HG03066 (cell line): ENCODE measurements around the gene TRIM77.
"Not testable (repeated sequence)": the region's sequence is repeated elsewhere in the genome, so short reads cannot be mapped to it uniquely, and the experiment has no call there.

Experiments
- ATAC-seq: cut with Tn5 transposase; IDR thresholded peaks from one replicate; pipeline ENCODE4 v1.9.1; 2021; ENCODE audit warnings: low read depth; ENCODE audit not compliant: unreplicated experiment

The TRIM77 gene, protein sequence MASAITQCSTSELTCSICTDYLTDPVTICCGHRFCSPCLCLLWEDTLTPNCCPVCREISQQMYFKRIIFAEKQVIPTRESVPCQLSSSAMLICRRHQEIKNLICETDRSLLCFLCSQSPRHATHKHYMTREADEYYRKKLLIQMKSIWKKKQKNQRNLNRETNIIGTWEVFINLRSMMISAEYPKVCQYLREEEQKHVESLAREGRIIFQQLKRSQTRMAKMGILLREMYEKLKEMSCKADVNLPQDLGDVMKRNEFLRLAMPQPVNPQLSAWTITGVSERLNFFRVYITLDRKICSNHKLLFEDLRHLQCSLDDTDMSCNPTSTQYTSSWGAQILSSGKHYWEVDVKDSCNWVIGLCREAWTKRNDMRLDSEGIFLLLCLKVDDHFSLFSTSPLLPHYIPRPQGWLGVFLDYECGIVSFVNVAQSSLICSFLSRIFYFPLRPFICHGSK

DNA sequence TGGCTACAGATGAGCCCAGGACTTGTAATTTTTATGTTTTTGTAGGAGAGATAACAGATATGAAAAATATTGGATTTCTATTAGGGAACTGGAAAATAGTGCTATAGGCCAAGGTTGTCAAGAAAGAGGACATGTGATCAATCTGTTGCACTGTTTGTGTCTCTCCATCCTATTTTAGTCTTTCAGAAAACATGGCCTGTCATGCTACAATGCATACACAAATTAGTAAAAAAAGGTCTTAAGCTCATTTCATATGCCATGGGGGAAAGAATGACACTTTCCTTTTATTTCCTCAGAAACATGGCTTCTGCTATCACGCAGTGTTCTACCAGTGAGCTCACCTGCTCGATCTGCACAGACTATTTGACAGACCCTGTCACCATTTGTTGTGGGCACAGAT is at the start of gene TRIM77:
TRIM77 (plus strand) TSS at position 301 of the 400 bp plus-strand sequence; CDS start at position 301, 0 bp downstream.
- ATAC-seq, result not testable (repeated sequence)

DNA sequence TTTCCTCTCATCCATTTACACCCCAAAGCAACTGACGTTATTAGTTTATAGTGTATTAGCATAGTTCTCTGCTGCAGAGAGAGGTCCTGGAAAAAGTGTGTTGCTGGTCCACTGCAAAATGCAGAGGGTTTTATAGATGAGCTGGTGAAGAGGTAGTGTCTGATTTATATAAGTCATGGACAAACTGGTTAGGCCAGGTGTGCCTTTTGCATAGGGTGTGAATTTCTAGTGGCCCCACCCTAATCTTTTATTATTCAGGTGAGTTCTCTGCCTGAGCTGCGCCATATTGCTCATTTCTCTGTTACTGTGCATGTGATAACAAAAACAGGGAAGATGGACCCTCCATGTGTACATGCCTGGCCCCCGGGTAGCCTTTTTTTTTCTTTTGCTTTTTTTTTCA is 43.1 kb upstream of the TRIM77 start:
- no peak for ATAC-seq

DNA sequence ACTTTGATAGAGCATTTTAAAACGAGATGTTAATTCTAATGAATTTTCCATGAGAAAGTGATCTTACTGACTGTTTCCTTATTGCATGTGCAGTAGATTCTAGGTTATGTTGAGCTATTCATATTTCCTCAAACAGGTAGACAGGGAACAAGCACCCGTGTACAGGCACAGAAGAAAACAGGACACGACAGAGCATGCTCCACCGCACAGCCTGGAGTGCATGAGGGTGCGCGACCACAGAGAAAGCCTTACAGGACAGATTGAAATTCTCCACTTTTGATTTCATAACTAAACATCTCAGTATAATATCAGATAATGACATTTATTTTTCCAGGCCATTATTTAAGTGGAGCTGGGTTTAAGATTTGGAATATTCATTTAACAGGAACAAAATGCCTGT is 41.9 kb upstream of the TRIM77 start:
- not testable (repeated sequence) for ATAC-seq

DNA sequence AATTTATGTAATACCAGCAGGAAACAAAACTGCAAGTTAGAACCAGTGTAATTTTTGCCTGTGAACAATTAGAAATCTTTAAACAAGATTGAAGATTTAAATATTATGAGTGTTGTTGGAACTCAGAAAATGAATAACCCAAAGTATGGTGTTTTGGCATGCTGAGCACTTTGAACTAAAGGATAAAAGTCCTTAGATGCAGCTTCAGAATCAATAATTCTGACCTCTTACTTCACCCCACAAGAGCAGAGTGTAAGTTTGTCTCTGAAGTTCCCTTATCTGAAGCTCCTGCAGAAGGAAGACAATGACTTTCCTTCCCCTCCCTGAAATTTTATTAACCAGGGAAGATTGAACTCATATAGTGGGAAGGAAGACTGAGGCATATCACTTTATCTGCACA is 40.5 kb upstream of the TRIM77 start:
- ATAC-seq, result not testable (repeated sequence)

DNA sequence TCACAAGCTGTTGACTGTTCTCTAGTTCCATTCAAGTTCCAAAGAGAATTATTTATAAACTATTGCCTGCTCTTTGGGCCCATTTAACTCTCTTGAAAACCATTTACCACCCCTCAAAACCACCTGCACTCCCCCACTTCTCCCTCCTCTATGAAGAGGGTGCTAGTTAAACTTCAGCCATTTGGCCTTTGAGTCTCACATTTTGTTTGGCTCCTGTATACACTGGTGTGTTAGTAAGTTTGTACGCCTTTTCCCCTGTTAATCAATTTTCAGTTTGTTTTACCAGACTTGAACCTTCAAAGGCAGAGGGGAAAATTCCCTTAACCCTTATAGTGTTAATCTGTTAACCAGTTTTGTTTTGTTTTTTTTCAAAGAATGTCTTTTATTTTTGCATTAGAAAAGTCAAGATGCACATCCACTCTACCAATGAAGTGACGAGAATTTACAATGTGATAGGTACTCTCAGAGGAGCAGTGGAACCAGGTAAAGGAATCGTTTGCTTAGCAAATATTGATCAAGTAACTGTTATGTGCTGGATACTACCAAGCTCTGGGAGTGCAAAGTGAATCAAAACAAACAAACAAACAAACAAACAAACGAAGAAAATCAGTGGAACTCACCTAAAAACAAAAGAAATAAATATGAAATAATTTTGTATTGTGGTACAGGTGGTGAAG is 40.0 kb upstream of the TRIM77 start:
- ATAC-seq, result not testable (repeated sequence)

DNA sequence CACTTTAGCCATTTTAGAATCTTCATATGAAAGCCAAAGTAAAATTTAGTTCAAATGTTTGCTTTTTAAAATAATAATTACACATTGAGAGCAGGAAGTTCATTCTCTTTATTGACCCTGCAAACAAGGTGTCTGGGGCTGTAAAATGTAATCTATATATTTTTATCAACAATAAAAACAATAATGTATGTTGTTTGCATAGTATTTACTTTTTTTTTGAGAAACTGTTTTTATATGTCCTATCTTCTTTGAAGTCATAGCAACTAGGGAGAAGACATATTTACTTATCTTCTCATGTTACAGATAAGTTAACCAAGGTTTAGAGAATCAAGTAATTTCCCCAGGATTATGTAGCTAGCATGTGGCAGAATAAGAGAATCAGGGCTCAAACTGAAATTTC is 37.6 kb upstream of the TRIM77 start:
- ATAC-seq, result not testable (repeated sequence)

DNA sequence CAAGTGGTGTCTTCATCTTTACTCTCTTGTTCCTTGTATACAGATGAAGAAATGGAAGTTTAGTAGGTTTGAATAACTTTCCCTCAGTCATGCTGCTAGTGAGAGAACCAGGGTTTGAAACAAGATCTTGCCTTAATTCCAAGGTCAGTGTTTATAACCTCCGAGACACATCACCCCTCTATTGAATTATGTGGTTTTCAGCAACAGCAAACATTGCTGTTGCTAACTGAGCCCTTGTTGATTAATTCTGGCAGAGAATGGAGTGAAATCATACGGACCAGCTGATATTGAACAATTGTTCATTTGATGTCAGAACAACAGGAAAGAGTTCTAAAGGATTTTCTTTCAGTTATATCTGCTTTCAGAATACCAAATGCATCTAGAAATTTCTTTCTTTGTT is 36.7 kb upstream of the TRIM77 start:
- ATAC-seq, result not testable (repeated sequence)

DNA sequence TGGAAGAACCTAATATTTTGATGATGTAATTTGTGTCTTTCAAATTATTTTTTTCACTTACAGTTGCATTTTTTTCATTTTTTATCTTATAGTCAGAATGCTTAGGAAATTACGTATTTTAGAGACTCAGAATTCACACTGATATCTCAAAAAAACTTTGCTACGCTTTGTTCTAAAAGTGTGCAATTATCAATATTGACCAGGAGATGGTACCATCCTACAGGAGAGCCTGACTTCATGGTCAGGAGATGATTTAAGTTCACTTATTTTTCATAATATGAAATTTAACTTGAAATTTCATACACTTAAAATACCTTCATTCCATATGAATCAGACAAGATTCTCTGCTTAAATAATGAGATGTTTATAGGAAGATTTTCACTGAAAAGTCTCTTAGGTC is 34.7 kb upstream of the TRIM77 start:
- not testable (repeated sequence) for ATAC-seq

DNA sequence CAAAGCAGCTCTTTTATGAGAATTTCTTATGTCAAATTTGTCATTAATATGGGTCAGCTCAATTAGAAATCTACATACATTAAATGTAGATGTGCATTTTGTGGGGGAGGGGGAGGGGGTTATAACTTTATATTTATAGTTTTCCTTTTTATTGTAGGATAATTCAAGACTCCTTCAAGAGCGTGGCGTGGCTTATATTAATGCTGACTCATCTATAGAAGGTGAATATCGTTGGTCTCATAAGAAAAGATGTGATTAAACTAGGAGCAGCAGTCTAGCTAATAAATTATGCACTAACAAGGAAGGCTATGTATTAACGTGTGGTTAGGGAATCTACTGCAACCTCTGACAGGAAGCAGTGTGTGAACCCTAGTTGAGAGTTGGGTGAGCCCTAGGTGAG is 34.2 kb upstream of the TRIM77 start:
- not testable (repeated sequence) for ATAC-seq

DNA sequence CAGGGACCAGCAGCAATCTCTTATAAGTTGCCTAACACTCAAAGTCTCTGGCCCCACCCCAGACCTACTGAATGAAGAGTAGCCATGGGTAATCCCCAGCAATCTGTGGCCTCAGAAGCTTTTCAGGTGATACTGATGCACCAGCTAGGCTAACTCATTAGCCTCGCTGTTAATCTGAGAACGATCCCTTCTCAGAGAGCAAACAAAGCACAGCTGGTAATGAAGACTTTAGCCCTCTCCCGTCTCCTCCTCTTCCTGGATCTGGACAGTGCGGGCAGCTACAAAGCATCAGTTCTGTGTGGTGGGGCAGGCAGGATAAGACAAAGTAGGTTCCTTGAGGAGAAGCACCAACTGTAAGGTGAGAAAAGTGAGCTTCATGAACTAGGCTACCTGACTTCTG is 3.0 kb upstream of the TRIM77 start:
- ATAC-seq, result not testable (repeated sequence)

DNA sequence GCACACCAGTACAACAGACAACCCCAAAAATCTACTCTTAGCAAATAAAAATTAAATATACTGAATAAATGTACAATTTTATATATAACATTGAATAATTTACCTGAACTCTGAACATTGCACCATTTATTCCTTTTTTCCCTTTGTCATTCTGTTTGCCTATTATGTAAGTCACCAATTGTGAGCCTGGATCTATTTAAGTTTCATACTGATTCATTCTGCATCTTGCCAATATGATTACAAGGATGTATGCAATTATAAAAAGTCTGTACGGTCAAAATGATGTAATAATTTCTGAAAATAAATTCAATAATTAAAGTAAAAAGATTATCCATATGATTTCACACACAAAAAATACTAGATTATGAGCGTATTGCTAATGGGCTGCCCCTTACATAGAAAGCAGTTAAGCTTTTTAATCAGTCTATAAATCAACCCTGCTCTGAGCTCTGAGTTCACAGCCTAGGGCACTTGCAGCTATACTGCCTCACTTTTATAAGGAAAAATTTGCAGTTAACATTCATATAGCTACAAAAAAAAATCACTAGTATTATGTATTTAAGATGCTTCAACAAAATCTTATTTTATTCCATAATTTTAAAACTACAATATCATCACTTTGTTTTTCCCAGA is 14.9 kb downstream of the TRIM77 start:
- not testable (repeated sequence) for ATAC-seq

DNA sequence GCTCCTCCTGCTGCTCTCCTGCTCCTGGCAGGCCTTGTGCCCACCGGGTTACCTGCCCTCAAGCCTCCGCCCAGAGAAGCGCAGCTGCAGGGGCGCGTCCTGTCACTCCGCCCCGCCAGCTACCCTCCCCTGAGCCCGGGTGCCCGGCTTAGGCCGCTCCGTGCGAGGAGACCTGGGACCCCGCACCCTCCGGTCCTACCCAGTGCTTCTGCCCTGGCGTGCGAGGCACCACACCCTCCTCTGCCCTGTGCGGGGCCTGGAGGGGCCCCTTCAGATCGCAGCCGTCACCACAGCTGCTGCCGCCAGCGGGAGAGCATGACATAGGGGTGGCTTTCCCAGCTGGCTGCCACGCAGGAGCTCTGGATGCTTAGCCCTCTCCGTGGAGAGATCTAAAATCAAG is 20.1 kb downstream of the TRIM77 start:
- ATAC-seq, result not testable (repeated sequence)

DNA sequence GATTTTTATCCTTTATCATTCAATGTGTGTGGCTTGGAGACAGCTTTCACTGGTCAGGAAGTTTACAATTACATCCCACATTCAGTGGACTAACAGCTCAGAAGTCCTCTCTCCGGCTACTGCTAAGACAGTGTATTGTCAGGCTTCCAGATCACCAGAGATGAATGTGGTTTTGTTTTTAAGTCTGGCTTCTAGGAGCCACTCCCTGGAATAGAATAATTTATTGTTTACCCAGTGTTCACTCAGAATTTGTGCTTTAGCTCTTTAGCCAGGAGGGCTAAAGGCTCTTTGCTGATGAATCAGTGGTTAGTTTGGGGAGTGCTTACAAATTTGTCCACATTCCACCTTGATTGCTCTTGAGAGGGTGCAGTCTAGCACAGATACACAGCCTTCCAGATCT is 26.5 kb downstream of the TRIM77 start:
- no peak for ATAC-seq

DNA sequence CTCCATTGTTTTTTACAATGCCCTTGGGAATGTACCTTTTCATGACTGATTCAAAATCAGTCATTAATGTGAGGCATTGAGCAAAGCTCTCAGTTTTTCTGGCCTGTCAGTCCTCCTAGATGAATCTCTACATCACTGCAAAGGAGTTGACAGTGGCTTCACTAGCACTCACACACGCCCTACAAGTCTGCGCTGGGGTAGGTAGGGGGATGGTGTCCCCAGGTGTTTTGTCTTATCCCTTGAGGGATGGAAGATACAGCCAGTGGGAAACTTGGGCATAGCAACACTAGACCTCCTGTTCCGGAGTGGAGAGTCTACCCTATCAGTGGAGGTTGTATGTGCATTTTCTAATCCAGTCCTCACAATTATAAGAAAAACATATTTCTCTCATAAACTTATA is 27.0 kb downstream of the TRIM77 start:
- no peak for ATAC-seq

DNA sequence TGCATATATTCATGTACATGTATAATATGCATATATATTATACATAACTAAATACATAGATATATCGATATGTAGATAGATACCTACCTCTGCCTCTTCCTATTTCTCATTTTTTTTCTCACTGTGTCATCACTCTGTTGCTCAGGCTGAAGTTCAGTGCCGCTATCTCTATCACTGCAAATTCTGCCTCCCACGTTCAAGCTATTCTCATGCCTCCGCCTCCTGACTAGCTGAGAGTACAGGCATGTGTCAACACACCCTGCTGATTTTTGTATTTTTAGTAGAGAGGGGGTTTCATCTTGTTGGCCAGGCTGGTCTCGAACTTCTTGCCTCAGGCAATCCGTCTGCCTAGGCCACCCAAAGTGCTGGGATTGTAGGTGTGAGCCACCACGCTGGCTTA is 31.3 kb downstream of the TRIM77 start:
- not testable (repeated sequence) for ATAC-seq

DNA sequence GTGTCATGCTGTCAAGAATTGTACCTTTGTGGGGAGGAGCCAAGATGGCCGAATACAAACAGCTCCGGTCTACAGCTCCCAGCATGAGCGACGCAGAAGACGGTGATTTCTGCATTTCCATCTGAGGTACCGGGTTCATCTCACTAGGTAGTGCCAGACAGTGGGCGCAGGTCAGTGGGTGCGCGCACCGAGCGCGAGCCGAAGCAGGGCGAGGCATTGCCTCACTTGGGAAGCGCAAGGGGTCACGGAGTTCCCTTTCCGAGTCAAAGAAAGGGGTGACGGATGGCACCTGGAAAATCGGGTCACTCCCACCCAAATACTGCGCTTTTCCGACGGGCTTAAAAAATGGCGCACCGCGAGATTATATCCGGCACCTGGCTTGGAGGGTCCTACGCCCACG is 34.1 kb downstream of the TRIM77 start:
- not testable (repeated sequence) for ATAC-seq

DNA sequence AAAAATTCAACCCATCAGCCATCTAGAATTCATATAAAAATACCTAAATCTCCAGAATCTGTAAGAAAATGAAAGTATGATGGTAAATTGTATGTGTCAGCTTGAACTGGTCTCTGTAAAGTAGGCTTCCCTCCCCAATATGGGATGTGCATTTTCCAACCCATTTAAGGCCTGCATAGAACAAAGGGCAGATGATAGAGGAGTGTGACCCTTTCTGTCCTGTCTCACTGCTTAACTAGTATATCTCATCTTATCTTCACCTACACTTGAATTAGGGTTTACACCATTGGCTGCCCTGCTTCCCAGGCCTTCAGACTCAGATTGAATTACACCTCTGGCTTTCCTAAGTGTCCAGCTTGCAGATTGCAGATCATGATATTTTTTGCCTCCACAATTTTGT is 40.7 kb downstream of the TRIM77 start:
- ATAC-seq, result not testable (repeated sequence)
